Measurements from ENCODE around the gene FNDC3A.
A peak's percentile ranks its signal among the peaks of the same experiment; 100 is the strongest.

Gene FNDC3A

GRCh38 chr13:48975101-48975855, 434 bp upstream of the FNDC3A start:
- in situ Hi-C loops (cut with MboI; ENCODE audit: low sequenced_read_pairs, unreplicated experiment) = no loop called here
- DNase-seq (ENCODE audit: low spot score) = no peak
- TF ChIP-seq CTCF (IDR thresholded peaks at IDR 0.05; ENCODE audit: borderline replicate concordance, control extremely low read depth, extremely low read depth, insufficient read depth, missing control alignments) = no peak

- no peak for DNase-seq (ENCODE audit: low spot score)
- in situ Hi-C loops (cut with MboI; ENCODE audit: low sequenced_read_pairs, unreplicated experiment) = no loop called here
- no peak for TF ChIP-seq CTCF (IDR thresholded peaks at IDR 0.05; ENCODE audit: borderline replicate concordance, control extremely low read depth, extremely low read depth, insufficient read depth, missing control alignments)
Observed at GRCh38 chr13:48976576-48977285, 1.0 kb downstream of the FNDC3A start.

GRCh38 chr13:48977286-48977625, 1.5 kb downstream of the FNDC3A start:
- in situ Hi-C loops (cut with MboI; ENCODE audit: low sequenced_read_pairs, unreplicated experiment) = no loop called here
- no peak for DNase-seq (ENCODE audit: low spot score)
- no peak for TF ChIP-seq CTCF (IDR thresholded peaks at IDR 0.05; ENCODE audit: borderline replicate concordance, control extremely low read depth, extremely low read depth, insufficient read depth, missing control alignments)

- no peak for TF ChIP-seq CTCF (IDR thresholded peaks at IDR 0.05; ENCODE audit: borderline replicate concordance, control extremely low read depth, extremely low read depth, insufficient read depth, missing control alignments)
- no peak for DNase-seq (ENCODE audit: low spot score)
- in situ Hi-C loops (cut with MboI; ENCODE audit: low sequenced_read_pairs, unreplicated experiment) = no loop called here
Observed at GRCh38 chr13:48977973-48978372, 2.3 kb downstream of the FNDC3A start.

GRCh38 chr13:48978942-48979601, 3.4 kb downstream of the FNDC3A start:
- in situ Hi-C loops (cut with MboI; ENCODE audit: low sequenced_read_pairs, unreplicated experiment) = no loop called here
- TF ChIP-seq CTCF (IDR thresholded peaks at IDR 0.05; ENCODE audit: borderline replicate concordance, control extremely low read depth, extremely low read depth, insufficient read depth, missing control alignments) = no peak
- no peak for DNase-seq (ENCODE audit: low spot score)

- in situ Hi-C loops (cut with MboI; ENCODE audit: low sequenced_read_pairs, unreplicated experiment) = no loop called here
- no peak for TF ChIP-seq CTCF (IDR thresholded peaks at IDR 0.05; ENCODE audit: borderline replicate concordance, control extremely low read depth, extremely low read depth, insufficient read depth, missing control alignments)
- peak; percentile 40 for DNase-seq (ENCODE audit: low spot score)
Observed at GRCh38 chr13:48979892-48980291, 4.2 kb downstream of the FNDC3A start.

Measured in GM13976 (cell line).